B cell (primary cell): Measurements from ENCODE around the gene TUBB4B. TPM values are rescaled to one million over a fixed set of nuclear protein-coding genes. Genes with fewer than 3 reads are reported as not detected.

ENCODE experiments used
- ATAC-seq: fragments of 200-7000 bp; cut with Tn5 transposase; one replicate; pipeline ENCODE4 v1.10.0; 2021; ENCODE audit warnings: low read depth, mild to moderate bottlenecking, moderate number of reproducible peaks, moderate library complexity
- CTCF ChIA-PET: fragments of 350-600 bp; sonication (Branson Sonifier 250); formaldehyde crosslinking; loops from one replicate; lab custom pipeline; 2021; ENCODE audit warnings: antibody characterized with exemption, inconsistent platforms; lab: Charles Lee
- POLR2A ChIA-PET: fragments of 350-600 bp; sonication (Branson Sonifier 250); formaldehyde crosslinking; loops from one replicate; lab custom pipeline; 2021; ENCODE audit warnings: antibody characterized with exemption; lab: Charles Lee
- DNase-seq: peaks from one replicate; pipeline ENCODE4 v3.0.0; 2013
- H2AFZ ChIP-seq: 2 replicates; pipeline ENCODE4 v1.6.1; 2012; ENCODE audit warnings: mild to moderate bottlenecking, low read depth, low read length; ENCODE audit not compliant: insufficient read depth, poor library complexity, severe bottlenecking
- H3K27ac ChIP-seq, 2 donors: 1 replicate in 1 of 2; 2 replicates in 1 of 2; pipeline ENCODE4 v1.5.1; 2012 to 2013; ENCODE audit warnings: low read length in 2 of 2, mild to moderate bottlenecking in 2 of 2, moderate library complexity in 1 of 2
- H3K27me3 ChIP-seq, 4 experiments: fragments of 200-600 bp in 1 of 4; sonication (generic) in 1 of 4; replicated peaks in 1 of 4; 1 replicate in 2 of 4; 2 replicates in 2 of 4; pipeline versions ENCODE4 v1.6.1 to v1.7.0; 2013 to 2016; ENCODE audit warnings: low read length in 3 of 4, mild to moderate bottlenecking in 2 of 4, mixed read lengths in 1 of 4, moderate library complexity in 1 of 4; ENCODE audit not compliant: insufficient read depth in 4 of 4, control insufficient read depth in 3 of 4; ENCODE audit errors: control extremely low read depth in 1 of 4
- H3K36me3 ChIP-seq, 2 experiments: replicated peaks in 1 of 2; 1 replicate in 1 of 2; 2 replicates in 1 of 2; pipeline versions ENCODE4 v1.6.1 to v1.7.1; 2013; ENCODE audit warnings: low read length in 1 of 2; ENCODE audit not compliant: insufficient read depth in 2 of 2, control insufficient read depth in 1 of 2; ENCODE audit errors: control extremely low read depth in 1 of 2, extremely low read depth in 1 of 2
- H3K4me1 ChIP-seq, 2 donors: fragments of 200-600 bp in 1 of 2; sonication (generic) in 1 of 2; 1 replicate in 1 of 2; 2 replicates in 1 of 2; pipeline versions ENCODE4 v1.5.1 to v1.6.1; 2013 to 2017; ENCODE audit warnings: low read length in 2 of 2; ENCODE audit not compliant: control insufficient read depth in 2 of 2, insufficient read depth in 2 of 2
- H3K4me2 ChIP-seq: replicated peaks from 2 replicates; pipeline ENCODE3; 2012; ENCODE audit warnings: mild to moderate bottlenecking, low read depth, low read length; ENCODE audit not compliant: poor library complexity, severe bottlenecking
- H3K4me3 ChIP-seq, 5 experiments: fragments of 200-600 bp in 1 of 5; sonication (generic) in 1 of 5; 1 replicate in 3 of 5; 2 replicates in 2 of 5; pipeline versions ENCODE4 v1.5.1 to v1.7.0; 2011 to 2016; ENCODE audit warnings: low read length in 4 of 5, mild to moderate bottlenecking in 4 of 5, low read depth in 2 of 5, control low read depth in 1 of 5, moderate library complexity in 1 of 5; ENCODE audit not compliant: insufficient read depth in 1 of 5; ENCODE audit errors: control extremely low read depth in 1 of 5, extremely low read depth in 1 of 5
- H3K79me2 ChIP-seq: fragments of 200-600 bp; sonication (generic); one replicate; pipeline ENCODE4 v1.6.0; 2016; ENCODE audit warnings: low read length; ENCODE audit not compliant: control insufficient read depth, insufficient read depth
- H3K9ac ChIP-seq: fragments of 200-600 bp; sonication (generic); 2 replicates; pipeline ENCODE4 v1.6.1; 2017; ENCODE audit warnings: mild to moderate bottlenecking, low read length, moderate library complexity
- H3K9me3 ChIP-seq, 3 donors: one replicate each; pipeline versions ENCODE4 v1.6.1 to v1.7.1; 2013; ENCODE audit warnings: low read length in 2 of 3; ENCODE audit not compliant: control insufficient read depth in 2 of 3, insufficient read depth in 1 of 3; ENCODE audit errors: control extremely low read depth in 1 of 3
- H4K20me1 ChIP-seq: 2 replicates; pipeline ENCODE4 v1.6.0; 2012; ENCODE audit warnings: mild to moderate bottlenecking, low read length; ENCODE audit not compliant: insufficient read depth, control insufficient read depth, poor library complexity, severe bottlenecking
- H3K27ac Mint-ChIP-seq: one replicate; pipeline ENCODE4 v1.8.0; 2021; ENCODE audit warnings: mixed read lengths
- H3K27me3 Mint-ChIP-seq: one replicate; pipeline ENCODE4 v1.8.0; 2021; ENCODE audit warnings: mixed read lengths
- H3K4me1 Mint-ChIP-seq: one replicate; pipeline ENCODE4 v1.8.0; 2021; ENCODE audit warnings: mixed read lengths
- H3K4me3 Mint-ChIP-seq: one replicate; pipeline ENCODE4 v1.8.0; 2021; ENCODE audit warnings: mixed read lengths
- H3K9me3 Mint-ChIP-seq: one replicate; pipeline ENCODE4 v1.8.0; 2022; ENCODE audit warnings: mixed read lengths; ENCODE audit not compliant: insufficient read depth
- CTCF ChIP-seq: fragments of 200-600 bp; IDR thresholded peaks from one replicate; pipeline ENCODE4 v1.8.0; 2022; ENCODE audit warnings: antibody characterized with exemption, mild to moderate bottlenecking
- EZH2 ChIP-seq: IDR thresholded peaks from 2 replicates; pipeline ENCODE4 v1.6.1; 2012; ENCODE audit warnings: borderline replicate concordance, low read depth, mild to moderate bottlenecking, moderate library complexity, low read length; ENCODE audit not compliant: insufficient read depth, poor library complexity, severe bottlenecking
- WGBS: methylation state at CpG from one replicate; pipeline ENCODE4 v1.1.5; 2013; ENCODE audit warnings: missing lambda C conversion rate; ENCODE audit not compliant: insufficient coverage; 5-methylcytosine and 5-hydroxymethylcytosine counted together
- intact Hi-C: fragments of 100-400 bp; cut with micrococcal nuclease; formaldehyde crosslinking; loops from one replicate; pipeline ENCODE4 v1.10.0; 2022
- polyA plus RNA-seq: library from polyadenylated mRNA; depleted of rRNA; stranded (reverse); fragments of >200 nt; gene quantifications from 2 replicates; pipeline ENCODE4 v1.2.3, GENCODE V29; 2012
- total RNA-seq, 2 donors: library from RNA; stranded (reverse); fragments of 120-200 nt in 1 of 2; gene quantifications; 1 replicate in 1 of 2; 2 replicates in 1 of 2; pipeline versions ENCODE4 v1.2.3 to v1.2.4, GENCODE V29; 2013 to 2022

The TUBB4B gene
- total and polyA plus RNA-seq, 2 donors (not counting 1 experiment from before 2014, with no cell fraction given), result 110 to 261 TPM

DNA sequence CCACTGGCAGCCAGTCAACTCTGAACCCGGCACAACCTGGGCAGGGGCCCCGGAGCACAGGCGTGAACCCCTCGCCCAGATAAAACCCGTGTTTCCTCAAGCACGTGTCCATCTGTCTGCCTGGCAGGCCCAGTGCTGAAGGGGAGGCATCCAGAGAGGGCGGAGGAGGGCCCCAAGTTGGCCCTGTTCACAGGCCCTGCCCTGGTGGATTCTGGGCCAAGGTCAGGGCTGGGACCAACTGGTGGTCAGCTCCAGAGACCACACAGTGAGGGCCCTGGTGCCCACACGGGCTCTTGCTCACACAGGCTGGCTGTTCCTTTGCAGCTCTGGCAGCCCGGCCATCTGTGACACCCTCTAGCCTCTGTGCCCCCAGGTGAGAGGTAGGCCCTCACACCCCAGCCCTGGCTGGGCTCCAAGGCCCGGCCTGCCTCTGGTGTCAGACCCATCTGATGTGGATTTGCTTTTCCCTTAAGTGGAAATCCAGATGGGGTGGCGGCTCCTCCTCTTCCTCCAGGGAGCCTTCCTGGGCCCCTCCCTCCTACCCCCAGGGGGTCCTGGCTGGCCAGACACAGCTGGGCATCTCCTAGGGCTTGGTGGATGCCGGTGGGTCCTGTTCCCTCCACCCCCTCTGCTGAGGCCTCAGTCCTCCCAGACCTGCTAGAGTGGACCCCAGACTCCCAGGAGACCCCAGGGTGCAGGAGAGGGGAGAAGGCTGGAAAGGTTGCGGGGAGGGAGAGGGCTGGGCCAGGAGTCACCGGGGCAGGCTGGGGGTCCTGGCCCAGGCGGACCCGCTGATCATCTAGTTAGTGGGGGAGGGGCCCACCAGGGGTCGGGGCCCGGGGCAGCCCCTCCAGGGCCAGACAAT lies 9.5 kb downstream of the TUBB4B start:
- Mint-ChIP-seq H3K27me3 (no peaks in the 10 kb centered on the region), H3K27ac (no peak overlapping the region), H3K4me1 (peaks cover 12% of the 10 kb centered on the region), H3K4me3 (no peak overlapping the region), H3K9me3 (no peaks in the 10 kb centered on the region)
- peaks cover 5 to 12% of the 10 kb centered on the region in 2 donors for H3K4me1 ChIP-seq
- no peaks in the 10 kb centered on the region for H3K27me3 ChIP-seq
- no peak for TF ChIP-seq CTCF
- DNase-seq (no peak), ATAC-seq (no peak)
- POLR2A ChIA-PET, result no interaction called here
- H3K27ac ChIP-seq, result no peak overlapping the region
- CTCF ChIA-PET, result interaction anchor here (1.1 kb wide), 1 partner anchor 14 kb away, joined by 3 read pairs; no protein-coding TSS in a partner anchor
- 88% methylated on average over 14 of the region's 18 CpGs for WGBS
- H3K79me2 ChIP-seq, result peaks cover 3% of the 10 kb centered on the region
- H4K20me1 ChIP-seq, result peaks cover 3% of the 10 kb centered on the region
- H3K4me3 ChIP-seq, result no peak overlapping the region
- H3K9me3 ChIP-seq, result no peaks in the 10 kb centered on the region
- no peak overlapping the region for H3K9ac ChIP-seq
- H3K36me3 ChIP-seq, result no peaks in the 10 kb centered on the region
- no peak overlapping the region for H2AFZ ChIP-seq
- no peak overlapping the region for H3K4me2 ChIP-seq
- intact Hi-C loops, result no loop called here

GRCh38 chr9:137251194-137251461 lies 10.0 kb downstream of the TUBB4B start, which contains the start of gene STPG3:
TSS of gene STPG3 (plus strand) at chr9:137251286. CDS start at chr9:137251287, 1 bp downstream.
- Histone ChIP-seq H3K4me1 (peaks cover 9 to 18% of the 10 kb centered on the region in 2 donors), H4K20me1 (peaks cover 8% of the 10 kb centered on the region), H3K9ac (no peak within 1 kb of the TSS), H3K4me3 (no peak within 1 kb of the TSS), H3K27ac (no peak within 1 kb of the TSS), H3K27me3 (no peaks in the 10 kb centered on the region), H3K4me2 (no peak within 1 kb of the TSS), H2AFZ (no peak within 1 kb of the TSS), H3K9me3 (no peaks in the 10 kb centered on the region), H3K36me3 (no peaks in the 10 kb centered on the region), H3K79me2 (peaks cover 9% of the 10 kb centered on the region)
- no peak for ATAC-seq
- POLR2A ChIA-PET, result no interaction called here
- Mint-ChIP-seq H3K4me3 (no peak within 1 kb of the TSS), H3K9me3 (no peaks in the 10 kb centered on the region), H3K27ac (no peak within 1 kb of the TSS), H3K4me1 (peaks cover 16% of the 10 kb centered on the region), H3K27me3 (no peaks in the 10 kb centered on the region)
- 98% methylated on average over 4 of the region's 4 CpGs for WGBS
- CTCF ChIA-PET, result no interaction called here
- intact Hi-C loops, result no loop called here
- DNase-seq, result no peak
- TF ChIP-seq EZH2 (no peak), CTCF (no peak)
